HepG2 (cell line): ENCODE results near the gene DBN1. TPM values are rescaled to one million over a fixed set of nuclear protein-coding genes. Genes with fewer than 3 reads are reported as not detected.

ENCODE experiments used
- ATF2 ChIP-seq: sonication (generic); formaldehyde crosslinking; IDR thresholded peaks from 2 replicates; pipeline ENCODE4 v1.4.0; 2020; ENCODE audit warnings: missing genetic modification reagents
- CBX5 ChIP-seq: sonication (generic); formaldehyde crosslinking; IDR thresholded peaks from 2 replicates; pipeline ENCODE4 v1.4.0; 2020; ENCODE audit warnings: missing genetic modification reagents, borderline replicate concordance
- CSRNP1 ChIP-seq: sonication (generic); formaldehyde crosslinking; IDR thresholded peaks from 2 replicates; pipeline ENCODE4 v1.8.1; 2023; ENCODE audit warnings: mild to moderate bottlenecking, missing genetic modification reagents
- DNMT3B ChIP-seq: conservative IDR thresholded peaks from 2 replicates; pipeline ENCODE4 v1.6.1; 2016; ENCODE audit warnings: missing biosample characterization, control low read depth
- DR1 ChIP-seq: sonication (generic); formaldehyde crosslinking; IDR thresholded peaks from 2 replicates; pipeline ENCODE4 v1.8.0; 2021; ENCODE audit warnings: mild to moderate bottlenecking, missing genetic modification reagents, inconsistent platforms
- ETV5 ChIP-seq: IDR thresholded peaks from 2 replicates; pipeline ENCODE4 v1.6.1; 2018; ENCODE audit warnings: missing biosample characterization, missing genetic modification reagents, inconsistent platforms, borderline replicate concordance
- FOXA3 ChIP-seq: IDR thresholded peaks from 2 replicates; pipeline ENCODE4 v1.6.1; 2016; ENCODE audit warnings: missing genetic modification reagents, missing compliant biosample characterization
- GFI1 ChIP-seq: sonication (generic); formaldehyde crosslinking; IDR thresholded peaks from 2 replicates; pipeline ENCODE4 v1.5.0; 2020; ENCODE audit warnings: missing genetic modification reagents, mild to moderate bottlenecking, borderline replicate concordance
- NCOA1 ChIP-seq: sonication (generic); formaldehyde crosslinking; IDR thresholded peaks from 2 replicates; pipeline ENCODE4 v1.9.0; 2021; ENCODE audit warnings: missing genetic modification reagents
- NPAS2 ChIP-seq: sonication (generic); formaldehyde crosslinking; IDR thresholded peaks from 2 replicates; pipeline ENCODE4 v1.8.0; 2022; ENCODE audit warnings: mild to moderate bottlenecking, missing genetic modification reagents, borderline replicate concordance
- RFXAP ChIP-seq: sonication (generic); formaldehyde crosslinking; IDR thresholded peaks from 2 replicates; pipeline ENCODE4 v1.4.0; 2020; ENCODE audit warnings: missing genetic modification reagents, borderline replicate concordance
- RXRA ChIP-seq: sonication (generic); formaldehyde crosslinking; IDR thresholded peaks from 2 replicates; pipeline ENCODE4 v1.5.1; 2020; ENCODE audit warnings: missing genetic modification reagents
- TFDP1 ChIP-seq: IDR thresholded peaks from 2 replicates; pipeline ENCODE4 v1.6.1; 2016; ENCODE audit warnings: missing compliant biosample characterization, missing genetic modification reagents, borderline replicate concordance
- ZBTB42 ChIP-seq: sonication (generic); formaldehyde crosslinking; IDR thresholded peaks from 2 replicates; pipeline ENCODE4 v1.5.0; 2020; ENCODE audit warnings: mild to moderate bottlenecking, missing genetic modification reagents
- ZHX1 ChIP-seq: sonication (generic); formaldehyde crosslinking; IDR thresholded peaks from 2 replicates; pipeline ENCODE4 v1.8.1; 2022; ENCODE audit warnings: low read depth, mild to moderate bottlenecking, missing genetic modification reagents
- ZNF124 ChIP-seq: sonication (generic); formaldehyde crosslinking; IDR thresholded peaks from 2 replicates; pipeline ENCODE4 v1.4.0; 2020; ENCODE audit warnings: missing genetic modification reagents
- ZNF253 ChIP-seq: sonication (generic); formaldehyde crosslinking; IDR thresholded peaks from 2 replicates; pipeline ENCODE4 v1.8.0; 2022; ENCODE audit warnings: mild to moderate bottlenecking, missing genetic modification reagents, borderline replicate concordance
- ZNF317 ChIP-seq: sonication (generic); formaldehyde crosslinking; IDR thresholded peaks from 2 replicates; pipeline ENCODE4 v1.5.0; 2020; ENCODE audit warnings: mild to moderate bottlenecking, missing genetic modification reagents
- ZNF333 ChIP-seq: sonication (generic); formaldehyde crosslinking; IDR thresholded peaks from 2 replicates; pipeline ENCODE4 v1.4.0; 2020; ENCODE audit warnings: mild to moderate bottlenecking, missing genetic modification reagents, borderline replicate concordance
- ZNF660 ChIP-seq: sonication (generic); formaldehyde crosslinking; IDR thresholded peaks from 2 replicates; pipeline ENCODE4 v1.5.1; 2020; ENCODE audit warnings: mild to moderate bottlenecking, low read depth, missing genetic modification reagents, borderline replicate concordance
- ZNF7 ChIP-seq: IDR thresholded peaks from 2 replicates; pipeline ENCODE4 v1.6.1; 2016; ENCODE audit warnings: missing biosample characterization, missing genetic modification reagents
- ZSCAN21 ChIP-seq: sonication (generic); formaldehyde crosslinking; IDR thresholded peaks from 2 replicates; pipeline ENCODE4 v1.8.0; 2022; ENCODE audit warnings: mild to moderate bottlenecking, missing genetic modification reagents, moderate library complexity, borderline replicate concordance
- polyA plus RNA-seq, 8 experiments: library from polyadenylated mRNA; depleted of rRNA in 3 of 8; stranded (reverse) in 7 of 8; unstranded in 1 of 8; fragments of >200 nt; fragmentation: Illumina TruSeq in 4 of 8; extraction: Trizol in 4 of 8; gene quantifications; 2 replicates each; pipeline versions ENCODE4 v1.2.1 to v1.2.3, GENCODE V29; 2011 to 2016; ENCODE audit warnings: low read depth in 4 of 8, missing spikeins in 1 of 8, mixed read lengths in 1 of 8; ENCODE audit not compliant: insufficient read depth in 1 of 8
- total RNA-seq, 5 experiments: library from RNA; depleted of rRNA; stranded (reverse); fragments of >200 nt; fragmentation: Illumina TruSeq; extraction: Trizol; gene quantifications; 2 replicates each; pipeline ENCODE4 v1.2.3, GENCODE V29; 2016; ENCODE audit warnings: low read depth in 1 of 5

DBN1 gene
- total and polyA plus RNA-seq, 2 of the 13 experiments (the other 11 are each of a cell fraction or from before 2014, with no cell fraction given), result 27.0 to 37.3 TPM

GRCh38 chr5:177516601-177517568, 43.5 kb upstream of the DBN1 start, which contains the start of gene DDX41 (continued):
- TF ChIP-seq GFI1 (CRISPR knock-in tag) (peak; percentile 83; the same call in 1 of the 2 replicates), FOXA3 (CRISPR knock-in tag) (peak; percentile 69; the same call in 1 of the 2 replicates), ZHX1 (peak; percentile 90), DNMT3B (CRISPR knock-in tag) (no peak), RXRA (CRISPR knock-in tag) (peak; percentile 83), CSRNP1 (CRISPR knock-in tag) (no peak), ZNF7 (CRISPR knock-in tag) (no peak), NCOA1 (no peak), RFXAP (CRISPR knock-in tag) (peak; percentile 96), TFDP1 (CRISPR knock-in tag) (peak; percentile 88), CBX5 (CRISPR knock-in tag) (peak; percentile 85), ZNF124 (CRISPR knock-in tag) (peak; percentile 95), ZBTB42 (no peak; the same call in 1 of the 2 replicates), ZSCAN21 (CRISPR knock-in tag) (peak; percentile 93), ATF2 (CRISPR knock-in tag) (peak; percentile 85), ZNF333 (CRISPR knock-in tag) (peak; percentile 61; the same call in 1 of the 2 replicates), ZNF253 (CRISPR knock-in tag) (peak; percentile 30; the same call in 1 of the 2 replicates), ETV5 (CRISPR knock-in tag) (peak; percentile 59; the same call in 1 of the 2 replicates), DR1 (peak; percentile 92), NPAS2 (no peak), ZNF317 (CRISPR knock-in tag) (peak; percentile 87), ZNF660 (CRISPR knock-in tag) (no peak)
